Prostate gland (tissue), 2 donors: Measurements from ENCODE around the gene ARHGAP5.

Experiments used
- POLR2A ChIP-seq: fragments of 450-650 bp; IDR thresholded peaks from one replicate; pipeline ENCODE4 v1.6.1; 2016; ENCODE audit warnings: antibody characterized with exemption, mild to moderate bottlenecking
- POLR2AphosphoS5 ChIP-seq: sonication (generic); formaldehyde crosslinking; IDR thresholded peaks from one replicate; pipeline ENCODE4 v1.6.1; 2017; ENCODE audit warnings: antibody characterized with exemption
- TF ChIP-seq, protein P1 (sequence below), 4 experiments: fragments of 200-600 bp in 2 of 4; fragments of 450-650 bp in 2 of 4; sonication (generic) in 2 of 4; IDR thresholded peaks; 1 replicate in 3 of 4; 2 replicates in 1 of 4; pipeline ENCODE4 v1.5.1; 2016 to 2019; ENCODE audit warnings: antibody characterized with exemption in 4 of 4, mild to moderate bottlenecking in 2 of 4, moderate library complexity in 2 of 4

GRCh38 chr14:32137313-32137712 lies 60.2 kb downstream of the ARHGAP5 start:
- TF ChIP-seq, protein P1, sequence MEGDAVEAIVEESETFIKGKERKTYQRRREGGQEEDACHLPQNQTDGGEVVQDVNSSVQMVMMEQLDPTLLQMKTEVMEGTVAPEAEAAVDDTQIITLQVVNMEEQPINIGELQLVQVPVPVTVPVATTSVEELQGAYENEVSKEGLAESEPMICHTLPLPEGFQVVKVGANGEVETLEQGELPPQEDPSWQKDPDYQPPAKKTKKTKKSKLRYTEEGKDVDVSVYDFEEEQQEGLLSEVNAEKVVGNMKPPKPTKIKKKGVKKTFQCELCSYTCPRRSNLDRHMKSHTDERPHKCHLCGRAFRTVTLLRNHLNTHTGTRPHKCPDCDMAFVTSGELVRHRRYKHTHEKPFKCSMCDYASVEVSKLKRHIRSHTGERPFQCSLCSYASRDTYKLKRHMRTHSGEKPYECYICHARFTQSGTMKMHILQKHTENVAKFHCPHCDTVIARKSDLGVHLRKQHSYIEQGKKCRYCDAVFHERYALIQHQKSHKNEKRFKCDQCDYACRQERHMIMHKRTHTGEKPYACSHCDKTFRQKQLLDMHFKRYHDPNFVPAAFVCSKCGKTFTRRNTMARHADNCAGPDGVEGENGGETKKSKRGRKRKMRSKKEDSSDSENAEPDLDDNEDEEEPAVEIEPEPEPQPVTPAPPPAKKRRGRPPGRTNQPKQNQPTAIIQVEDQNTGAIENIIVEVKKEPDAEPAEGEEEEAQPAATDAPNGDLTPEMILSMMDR (IDR thresholded peaks at IDR 0.05), result no peak
- TF ChIP-seq POLR2A, result no peak
- no peak for TF ChIP-seq POLR2AphosphoS5
